ENCODE data around the gene RNF135.

- TF ChIP-seq, protein P1, sequence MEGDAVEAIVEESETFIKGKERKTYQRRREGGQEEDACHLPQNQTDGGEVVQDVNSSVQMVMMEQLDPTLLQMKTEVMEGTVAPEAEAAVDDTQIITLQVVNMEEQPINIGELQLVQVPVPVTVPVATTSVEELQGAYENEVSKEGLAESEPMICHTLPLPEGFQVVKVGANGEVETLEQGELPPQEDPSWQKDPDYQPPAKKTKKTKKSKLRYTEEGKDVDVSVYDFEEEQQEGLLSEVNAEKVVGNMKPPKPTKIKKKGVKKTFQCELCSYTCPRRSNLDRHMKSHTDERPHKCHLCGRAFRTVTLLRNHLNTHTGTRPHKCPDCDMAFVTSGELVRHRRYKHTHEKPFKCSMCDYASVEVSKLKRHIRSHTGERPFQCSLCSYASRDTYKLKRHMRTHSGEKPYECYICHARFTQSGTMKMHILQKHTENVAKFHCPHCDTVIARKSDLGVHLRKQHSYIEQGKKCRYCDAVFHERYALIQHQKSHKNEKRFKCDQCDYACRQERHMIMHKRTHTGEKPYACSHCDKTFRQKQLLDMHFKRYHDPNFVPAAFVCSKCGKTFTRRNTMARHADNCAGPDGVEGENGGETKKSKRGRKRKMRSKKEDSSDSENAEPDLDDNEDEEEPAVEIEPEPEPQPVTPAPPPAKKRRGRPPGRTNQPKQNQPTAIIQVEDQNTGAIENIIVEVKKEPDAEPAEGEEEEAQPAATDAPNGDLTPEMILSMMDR (IDR thresholded peaks at IDR 0.05): no peak
- TF ChIP-seq POLR2AphosphoS5 (IDR thresholded peaks at IDR 0.05; ENCODE audit: low read depth, low read length) (no peak), FOSL2 (IDR thresholded peaks at IDR 0.05; ENCODE audit: borderline replicate concordance, low read depth) (no peak), USF2 (IDR thresholded peaks at IDR 0.05; ENCODE audit: borderline replicate concordance, low read depth, low read length) (no peak)
These were observed 43.0 kb downstream of the RNF135 start for GRCh38 chr17:31013844-31014243.

Measured in SK-N-SH (cell line).